HCT116 (cell line): ENCODE results near the gene CACNA2D3.

Experiments
- EZH2 ChIP-seq: fragments of 200-600 bp; sonication (generic); IDR thresholded peaks from 2 replicates; pipeline ENCODE4 v1.6.1; 2017; ENCODE audit warnings: antibody characterized with exemption, mixed run types
- EZH2phosphoT487 ChIP-seq: fragments of 200-600 bp; IDR thresholded peaks from 2 replicates; pipeline ENCODE4 v1.6.1; 2018; ENCODE audit warnings: antibody characterized with exemption, borderline replicate concordance
- POLR2A ChIP-seq: IDR thresholded peaks from 2 replicates; pipeline ENCODE4 v1.7.0; 2011; ENCODE audit warnings: borderline replicate concordance; ENCODE audit not compliant: insufficient read depth, insufficient read length; ENCODE audit errors: extremely low read depth
- POLR2AphosphoS5 ChIP-seq: IDR thresholded peaks from 2 replicates; pipeline ENCODE4 v1.6.1; 2011; ENCODE audit warnings: mild to moderate bottlenecking, low read depth, low read length, moderate library complexity
- RAD21 ChIP-seq: IDR thresholded peaks from 2 replicates; pipeline ENCODE4 v1.6.1; 2012; ENCODE audit warnings: low read depth, mild to moderate bottlenecking
- ZFX ChIP-seq: fragments of 450-650 bp; IDR thresholded peaks from 2 replicates; pipeline ENCODE4 v1.6.1; 2017
- TF ChIP-seq, protein P1 (sequence below), 3 experiments: fragments of 200-600 bp in 1 of 3; sonication (generic) in 1 of 3; IDR thresholded peaks in 2 of 3; conservative IDR thresholded peaks in 1 of 3; 2 replicates each; pipeline ENCODE4 v1.5.1; 2012 to 2017; ENCODE audit warnings: low read depth in 2 of 3, low read length in 2 of 3, antibody characterized with exemption in 1 of 3, borderline replicate concordance in 1 of 3, control low read depth in 1 of 3, mild to moderate bottlenecking in 1 of 3, mixed read lengths in 1 of 3, mixed run types in 1 of 3, moderate library complexity in 1 of 3; ENCODE audit not compliant: insufficient read depth in 1 of 3
- TF ChIP-seq, protein P2 (sequence below): IDR thresholded peaks from 2 replicates; pipeline ENCODE4 v1.6.1; 2012
- TF ChIP-seq, protein P3 (sequence below): IDR thresholded peaks from 2 replicates; pipeline ENCODE4 v1.6.1; 2012; ENCODE audit warnings: low read depth
- TF ChIP-seq, protein P4 (sequence below): IDR thresholded peaks from 2 replicates; pipeline ENCODE4 v1.6.1; 2012

DNA sequence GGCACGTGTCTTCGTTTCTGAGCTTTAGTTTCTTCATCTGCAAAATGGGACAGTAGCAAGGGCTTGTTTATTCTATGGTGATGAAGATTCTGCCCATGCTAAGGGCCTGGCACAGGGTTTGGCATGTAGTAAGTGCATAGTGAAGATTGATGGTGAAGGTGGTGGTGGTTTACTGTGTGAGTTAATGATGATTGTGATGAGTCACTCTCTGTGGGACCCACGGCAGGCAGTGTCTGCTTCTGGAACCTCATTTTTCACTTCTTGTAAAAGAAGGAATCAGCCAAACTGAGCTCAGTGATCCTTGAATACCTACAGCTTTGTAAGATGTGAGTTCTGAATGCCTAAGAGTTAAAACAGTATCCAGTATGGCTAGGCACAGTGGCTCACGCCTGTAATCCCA is 891.7 kb downstream of the CACNA2D3 start:
- TF ChIP-seq EZH2: no peak
- TF ChIP-seq, protein P1, sequence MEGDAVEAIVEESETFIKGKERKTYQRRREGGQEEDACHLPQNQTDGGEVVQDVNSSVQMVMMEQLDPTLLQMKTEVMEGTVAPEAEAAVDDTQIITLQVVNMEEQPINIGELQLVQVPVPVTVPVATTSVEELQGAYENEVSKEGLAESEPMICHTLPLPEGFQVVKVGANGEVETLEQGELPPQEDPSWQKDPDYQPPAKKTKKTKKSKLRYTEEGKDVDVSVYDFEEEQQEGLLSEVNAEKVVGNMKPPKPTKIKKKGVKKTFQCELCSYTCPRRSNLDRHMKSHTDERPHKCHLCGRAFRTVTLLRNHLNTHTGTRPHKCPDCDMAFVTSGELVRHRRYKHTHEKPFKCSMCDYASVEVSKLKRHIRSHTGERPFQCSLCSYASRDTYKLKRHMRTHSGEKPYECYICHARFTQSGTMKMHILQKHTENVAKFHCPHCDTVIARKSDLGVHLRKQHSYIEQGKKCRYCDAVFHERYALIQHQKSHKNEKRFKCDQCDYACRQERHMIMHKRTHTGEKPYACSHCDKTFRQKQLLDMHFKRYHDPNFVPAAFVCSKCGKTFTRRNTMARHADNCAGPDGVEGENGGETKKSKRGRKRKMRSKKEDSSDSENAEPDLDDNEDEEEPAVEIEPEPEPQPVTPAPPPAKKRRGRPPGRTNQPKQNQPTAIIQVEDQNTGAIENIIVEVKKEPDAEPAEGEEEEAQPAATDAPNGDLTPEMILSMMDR (IDR thresholded peaks at IDR 0.05 in 2 of 3, conservative IDR thresholded peaks at IDR 0.05 in 1 of 3; ENCODE audit: borderline replicate concordance in 1 of 3, insufficient read depth in 1 of 3, low read depth in 2 of 3, low read length in 2 of 3): no peak
- TF ChIP-seq POLR2A: no peak
- TF ChIP-seq, protein P2, sequence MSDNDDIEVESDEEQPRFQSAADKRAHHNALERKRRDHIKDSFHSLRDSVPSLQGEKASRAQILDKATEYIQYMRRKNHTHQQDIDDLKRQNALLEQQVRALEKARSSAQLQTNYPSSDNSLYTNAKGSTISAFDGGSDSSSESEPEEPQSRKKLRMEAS: no peak
- no peak for TF ChIP-seq RAD21
- TF ChIP-seq ZFX: no peak
- TF ChIP-seq EZH2phosphoT487: no peak
- TF ChIP-seq, protein P3, sequence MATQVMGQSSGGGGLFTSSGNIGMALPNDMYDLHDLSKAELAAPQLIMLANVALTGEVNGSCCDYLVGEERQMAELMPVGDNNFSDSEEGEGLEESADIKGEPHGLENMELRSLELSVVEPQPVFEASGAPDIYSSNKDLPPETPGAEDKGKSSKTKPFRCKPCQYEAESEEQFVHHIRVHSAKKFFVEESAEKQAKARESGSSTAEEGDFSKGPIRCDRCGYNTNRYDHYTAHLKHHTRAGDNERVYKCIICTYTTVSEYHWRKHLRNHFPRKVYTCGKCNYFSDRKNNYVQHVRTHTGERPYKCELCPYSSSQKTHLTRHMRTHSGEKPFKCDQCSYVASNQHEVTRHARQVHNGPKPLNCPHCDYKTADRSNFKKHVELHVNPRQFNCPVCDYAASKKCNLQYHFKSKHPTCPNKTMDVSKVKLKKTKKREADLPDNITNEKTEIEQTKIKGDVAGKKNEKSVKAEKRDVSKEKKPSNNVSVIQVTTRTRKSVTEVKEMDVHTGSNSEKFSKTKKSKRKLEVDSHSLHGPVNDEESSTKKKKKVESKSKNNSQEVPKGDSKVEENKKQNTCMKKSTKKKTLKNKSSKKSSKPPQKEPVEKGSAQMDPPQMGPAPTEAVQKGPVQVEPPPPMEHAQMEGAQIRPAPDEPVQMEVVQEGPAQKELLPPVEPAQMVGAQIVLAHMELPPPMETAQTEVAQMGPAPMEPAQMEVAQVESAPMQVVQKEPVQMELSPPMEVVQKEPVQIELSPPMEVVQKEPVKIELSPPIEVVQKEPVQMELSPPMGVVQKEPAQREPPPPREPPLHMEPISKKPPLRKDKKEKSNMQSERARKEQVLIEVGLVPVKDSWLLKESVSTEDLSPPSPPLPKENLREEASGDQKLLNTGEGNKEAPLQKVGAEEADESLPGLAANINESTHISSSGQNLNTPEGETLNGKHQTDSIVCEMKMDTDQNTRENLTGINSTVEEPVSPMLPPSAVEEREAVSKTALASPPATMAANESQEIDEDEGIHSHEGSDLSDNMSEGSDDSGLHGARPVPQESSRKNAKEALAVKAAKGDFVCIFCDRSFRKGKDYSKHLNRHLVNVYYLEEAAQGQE: no peak
- TF ChIP-seq, protein P4, sequence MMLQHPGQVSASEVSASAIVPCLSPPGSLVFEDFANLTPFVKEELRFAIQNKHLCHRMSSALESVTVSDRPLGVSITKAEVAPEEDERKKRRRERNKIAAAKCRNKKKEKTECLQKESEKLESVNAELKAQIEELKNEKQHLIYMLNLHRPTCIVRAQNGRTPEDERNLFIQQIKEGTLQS: no peak
- TF ChIP-seq POLR2AphosphoS5: no peak
